A549 treated with Hydrocortisone at 1 μM for 4 hours (cell line): Measurements from ENCODE around the gene PCDH1. TPM values are rescaled to one million over a fixed set of nuclear protein-coding genes. Genes with fewer than 3 reads are reported as not detected.

Source experiments
- total RNA-seq: library from RNA; stranded (reverse); fragments of 200-300 nt; extraction: Qiagen RNA extraction; gene quantifications from 5 replicates; pipeline ENCODE4 v1.2.3, GENCODE V29; 2022

PCDH1 gene
- 1.9 to 4.5 TPM (median 3.4 TPM) in 5 replicates for total RNA-seq

GRCh38 chr5:141878186-141878710, at the start of gene PCDH1:
TSS of gene PCDH1 (minus strand) at chr5:141878410. CDS start at chr5:141878262, 148 bp downstream.

GRCh38 chr5:141923448-141924313, 45.5 kb upstream of the PCDH1 start, which contains the start of gene DELE1:
TSS of gene DELE1 (plus strand) at chr5:141923871. CDS start at chr5:141923942, 71 bp downstream.

Other genes with a start within 250 kb of the PCDH1 start
- 47.2 to 51.9 TPM (median 48.5 TPM) in 5 replicates for gene HDAC3, start 241.6 kb downstream of the PCDH1 start, total RNA-seq
- gene RELL2, start 241.4 kb downstream of the PCDH1 start, total RNA-seq, result 3.7 to 5.0 TPM (median 4.3 TPM) in 5 replicates
- 6.0 to 11.1 TPM (median 8.8 TPM) in 5 replicates for gene FCHSD1, start 227.0 kb downstream of the PCDH1 start, total RNA-seq
- 4.0 to 4.6 TPM (median 4.2 TPM) in 5 replicates for gene ARAP3, start 196.2 kb downstream of the PCDH1 start, total RNA-seq
- gene DELE1, start 45.5 kb upstream of the PCDH1 start, total RNA-seq, result 44.7 to 54.6 TPM (median 50.6 TPM) in 5 replicates
- 0.03 to 0.06 TPM in 2 of 5 replicates, not detected in the others for gene PCDH12, start 79.8 kb upstream of the PCDH1 start, total RNA-seq
- 50.3 to 85.7 TPM (median 65.0 TPM) in 5 replicates for gene RNF14, start 90.7 kb upstream of the PCDH1 start, total RNA-seq
- 60.2 to 71.5 TPM (median 60.5 TPM) in 5 replicates for gene GNPDA1, start 134.6 kb upstream of the PCDH1 start, total RNA-seq
- gene NDFIP1, start 230.4 kb upstream of the PCDH1 start, total RNA-seq, result 46.6 to 55.4 TPM (median 50.0 TPM) in 5 replicates